MG63 (cell line): ENCODE data around the gene SUPT3H. TPM values are rescaled to one million over a fixed set of nuclear protein-coding genes. Genes with fewer than 3 reads are reported as not detected.
A peak's percentile ranks its signal among the peaks of the same experiment; 100 is the strongest.

Source experiments
- DNase-seq: peaks from one replicate; pipeline ENCODE4 v3.0.0-alpha.2; 2020
- H3K27me3 ChIP-seq: fragments of 250-450 bp; sonication (Bioruptor Pico); 2 replicates; pipeline ENCODE4 v1.5.1; 2020; ENCODE audit warnings: mild to moderate bottlenecking, moderate library complexity
- H3K36me3 ChIP-seq: fragments of 250-450 bp; sonication (Bioruptor Pico); 2 replicates; pipeline ENCODE4 v1.5.1; 2020; ENCODE audit warnings: mild to moderate bottlenecking, moderate library complexity
- H3K4me3 ChIP-seq: fragments of 250-450 bp; sonication (Bioruptor Pico); 2 replicates; pipeline ENCODE4 v1.5.1; 2020; ENCODE audit warnings: mild to moderate bottlenecking, moderate library complexity
- H3K9me3 ChIP-seq: fragments of 250-450 bp; sonication (Bioruptor Pico); 2 replicates; pipeline ENCODE4 v1.5.1; 2020; ENCODE audit warnings: mild to moderate bottlenecking, moderate library complexity
- total RNA-seq: library from RNA; depleted of rRNA; stranded (reverse); fragments of >200 nt; shearing (Covaris generic); gene quantifications from 2 replicates; pipeline ENCODE4 v1.2.3, GENCODE V29; 2014; ENCODE audit warnings: low replicate concordance

Gene SUPT3H
- total RNA-seq, 1 experiment from 2014 or later = not detected

DNA sequence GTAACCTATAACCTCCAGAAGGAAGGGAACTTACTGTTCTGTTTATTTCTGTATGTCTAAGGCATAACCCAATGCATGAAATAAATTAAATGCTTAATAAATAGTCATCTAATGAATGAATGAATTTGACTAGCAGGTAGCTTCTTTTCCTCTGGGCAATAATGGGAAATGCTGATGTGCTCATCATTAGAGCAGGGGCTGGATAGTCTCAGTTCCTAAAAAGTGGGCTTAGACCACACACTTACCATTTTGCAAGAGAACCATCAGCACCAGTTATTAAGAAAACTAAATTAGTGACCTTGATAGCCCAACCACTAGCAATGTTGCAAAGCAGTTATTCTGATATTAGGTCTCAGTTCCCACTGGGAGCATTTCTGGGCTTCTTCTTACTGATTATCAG lies 540.5 kb downstream of the SUPT3H start:
- H3K9me3 ChIP-seq = no peaks in the 10 kb centered on the region
- DNase-seq = no peak
- no peaks in the 10 kb centered on the region for H3K36me3 ChIP-seq
- H3K4me3 ChIP-seq = no peak overlapping the region
- H3K27me3 ChIP-seq = no peaks in the 10 kb centered on the region

GRCh38 chr6:44833248-44833647 lies 544.5 kb downstream of the SUPT3H start:
- H3K27me3 ChIP-seq = no peaks in the 10 kb centered on the region
- DNase-seq = no peak
- no peak overlapping the region for H3K4me3 ChIP-seq
- no peaks in the 10 kb centered on the region for H3K36me3 ChIP-seq
- no peaks in the 10 kb centered on the region for H3K9me3 ChIP-seq

DNA sequence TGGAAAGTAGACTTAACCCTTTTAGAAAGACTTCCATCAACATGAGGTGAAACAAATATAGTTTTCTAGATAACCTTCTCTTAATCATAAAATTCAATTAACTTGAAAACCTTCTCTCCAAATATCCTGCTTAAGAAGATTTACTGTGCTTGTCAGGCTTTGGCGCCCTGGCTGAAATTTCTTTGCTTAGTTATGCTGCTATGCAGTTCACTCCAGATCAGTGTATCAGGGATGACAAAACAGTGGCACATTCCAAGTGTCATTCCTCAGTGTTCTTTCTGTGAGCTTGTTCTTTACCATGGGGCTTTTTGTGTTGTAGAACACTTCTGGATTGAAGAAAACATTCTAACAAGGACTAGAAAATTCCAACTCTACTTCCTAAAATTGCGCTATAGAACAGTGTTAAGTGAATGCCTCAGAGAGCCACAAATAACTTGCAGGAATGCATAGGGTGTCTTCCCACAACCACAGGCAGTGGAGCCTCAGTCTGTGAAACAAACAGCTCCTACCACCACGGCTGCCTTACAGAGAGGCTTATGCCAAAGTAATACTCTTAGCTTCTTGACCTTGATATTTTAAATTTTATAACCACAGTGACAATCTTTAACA lies 546.6 kb downstream of the SUPT3H start:
- no peak for DNase-seq
- Histone ChIP-seq H3K36me3 (no peaks in the 10 kb centered on the region), H3K27me3 (no peaks in the 10 kb centered on the region), H3K9me3 (no peaks in the 10 kb centered on the region), H3K4me3 (no peak overlapping the region)

DNA sequence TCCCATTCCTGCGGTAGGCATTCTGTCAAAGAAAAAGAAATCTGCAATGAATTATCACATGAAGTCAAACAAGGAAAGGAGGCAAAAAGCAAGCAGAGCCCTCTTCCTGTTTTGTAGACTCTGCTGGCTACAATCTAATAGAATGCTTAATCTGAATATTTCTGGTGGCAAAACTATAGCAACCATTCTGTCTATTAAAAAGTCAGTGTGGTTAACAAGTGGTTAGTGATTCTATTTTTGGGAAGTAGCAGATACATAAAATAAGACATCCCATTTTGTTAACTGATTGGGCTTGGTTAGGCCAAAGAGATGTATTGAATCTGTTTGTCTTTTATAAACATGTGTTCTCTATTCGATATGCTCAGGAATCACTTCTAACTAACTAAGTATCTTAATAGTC lies 547.9 kb downstream of the SUPT3H start:
- Histone ChIP-seq H3K27me3 (no peaks in the 10 kb centered on the region), H3K9me3 (no peaks in the 10 kb centered on the region), H3K4me3 (no peak overlapping the region), H3K36me3 (no peaks in the 10 kb centered on the region)
- DNase-seq = no peak

DNA sequence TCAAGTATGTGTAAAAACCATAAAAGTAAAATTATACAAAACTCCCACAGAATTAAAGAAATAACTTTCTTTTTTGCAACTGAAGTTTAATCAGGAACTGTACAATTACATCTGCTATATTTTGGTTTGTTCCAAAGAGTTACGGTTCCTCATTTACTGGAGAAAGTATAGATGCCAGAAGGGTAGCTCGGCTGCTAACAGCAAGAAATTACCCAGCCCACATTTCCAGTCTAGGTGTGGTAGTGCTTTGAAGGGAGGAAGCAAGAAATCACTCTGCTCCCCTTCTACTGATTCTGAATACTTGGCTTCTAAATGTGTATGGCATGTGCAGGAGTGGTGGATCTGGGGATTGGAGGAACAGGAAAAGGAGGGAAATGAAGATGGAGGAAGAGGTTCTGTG lies 549.0 kb downstream of the SUPT3H start:
- no peak for DNase-seq
- Histone ChIP-seq H3K9me3 (no peaks in the 10 kb centered on the region), H3K27me3 (no peaks in the 10 kb centered on the region), H3K36me3 (no peaks in the 10 kb centered on the region), H3K4me3 (no peak overlapping the region)

DNA sequence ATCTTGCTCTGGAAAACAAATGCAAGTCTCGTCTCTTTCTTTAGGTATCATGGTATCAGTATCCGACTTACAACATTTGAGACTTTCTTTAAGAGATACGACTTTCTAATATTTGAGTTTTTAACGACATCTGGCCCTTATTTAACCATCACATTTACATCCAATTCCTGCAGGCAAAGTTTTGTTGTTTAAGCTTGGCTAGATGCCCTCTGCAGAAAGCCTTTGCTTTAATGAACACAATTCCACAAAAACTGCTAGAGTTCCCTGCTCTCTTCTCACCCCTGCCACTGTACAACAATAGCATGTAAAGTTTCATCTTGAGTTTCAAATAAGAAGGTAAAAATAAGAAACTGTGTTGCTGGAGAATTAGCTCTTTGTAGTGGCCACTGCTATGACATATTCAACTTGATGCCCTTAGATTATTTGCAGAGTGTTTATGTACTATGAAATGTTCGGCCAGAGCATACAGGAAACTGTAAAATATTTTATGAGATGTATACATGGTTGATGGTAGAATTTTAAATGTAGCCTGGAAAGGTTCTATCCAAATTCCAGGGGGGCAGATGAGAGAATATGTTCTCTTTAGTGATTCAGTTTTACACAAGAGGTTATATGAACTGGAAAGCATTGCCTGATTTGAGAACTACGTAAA lies 551.6 kb downstream of the SUPT3H start:
- no peaks in the 10 kb centered on the region for H3K9me3 ChIP-seq
- H3K4me3 ChIP-seq = no peak overlapping the region
- no peaks in the 10 kb centered on the region for H3K36me3 ChIP-seq
- no peak for DNase-seq
- H3K27me3 ChIP-seq = no peaks in the 10 kb centered on the region

DNA sequence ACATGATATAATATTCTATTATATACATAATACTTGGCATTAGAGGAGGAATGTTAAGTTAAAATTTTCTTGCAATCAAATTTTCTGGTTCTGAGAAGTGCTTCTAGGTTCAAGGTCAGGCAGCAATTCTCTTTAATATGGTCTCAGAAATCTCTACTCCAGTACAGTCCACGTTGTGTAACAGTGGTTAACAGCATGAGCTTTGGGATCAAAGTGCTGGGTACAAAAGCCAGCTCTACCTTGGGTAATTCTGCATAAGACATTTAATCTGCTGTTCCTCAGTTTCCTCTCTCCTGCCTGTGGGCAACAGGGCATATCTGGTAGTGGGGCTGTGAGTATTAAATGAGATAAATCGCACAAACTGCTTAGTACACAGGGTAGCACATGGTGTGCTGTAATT lies 552.5 kb downstream of the SUPT3H start:
- no peak for DNase-seq
- no peak overlapping the region for H3K4me3 ChIP-seq

GRCh38 chr6:44824567-44824966 lies 553.2 kb downstream of the SUPT3H start:
- DNase-seq = no peak
- H3K27me3 ChIP-seq = no peaks in the 10 kb centered on the region
- no peaks in the 10 kb centered on the region for H3K36me3 ChIP-seq
- H3K9me3 ChIP-seq = no peaks in the 10 kb centered on the region
- no peak overlapping the region for H3K4me3 ChIP-seq

More for the DNA sequence above, 552.5 kb downstream of the SUPT3H start:
- Histone ChIP-seq H3K36me3 (no peaks in the 10 kb centered on the region), H3K9me3 (no peaks in the 10 kb centered on the region), H3K27me3 (no peaks in the 10 kb centered on the region)

- Histone ChIP-seq H3K9me3 (no peaks in the 10 kb centered on the region), H3K4me3 (no peak overlapping the region), H3K36me3 (no peaks in the 10 kb centered on the region), H3K27me3 (no peaks in the 10 kb centered on the region)
- no peak for DNase-seq
Measured at GRCh38 chr6:44820759-44821158, 557.0 kb downstream of the SUPT3H start.

DNA sequence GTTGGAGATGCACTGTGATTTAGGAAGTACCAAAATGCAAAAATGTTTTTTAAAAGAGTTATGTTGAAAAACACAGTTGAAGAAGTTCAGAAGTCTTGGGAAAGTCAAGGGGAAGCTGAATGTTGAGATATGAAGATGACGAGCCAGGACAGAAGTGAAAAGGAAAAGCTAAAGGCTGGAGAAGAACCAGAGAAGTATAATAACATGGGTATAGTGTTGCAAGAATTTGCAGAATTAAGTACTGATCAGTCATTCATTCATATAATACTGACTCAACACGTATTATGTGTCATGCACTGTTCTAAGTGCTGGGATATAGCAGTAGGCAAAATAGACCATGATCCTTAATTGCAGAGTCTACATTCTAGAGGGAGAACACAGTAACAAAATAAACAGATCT lies 557.4 kb downstream of the SUPT3H start:
- Histone ChIP-seq H3K36me3 (no peaks in the 10 kb centered on the region), H3K27me3 (no peaks in the 10 kb centered on the region), H3K9me3 (no peaks in the 10 kb centered on the region), H3K4me3 (no peak overlapping the region)
- no peak for DNase-seq

GRCh38 chr6:44811456-44811855 lies 566.3 kb downstream of the SUPT3H start:
- DNase-seq = no peak
- Histone ChIP-seq H3K4me3 (no peak overlapping the region), H3K27me3 (no peaks in the 10 kb centered on the region), H3K9me3 (no peaks in the 10 kb centered on the region), H3K36me3 (no peaks in the 10 kb centered on the region)

DNA sequence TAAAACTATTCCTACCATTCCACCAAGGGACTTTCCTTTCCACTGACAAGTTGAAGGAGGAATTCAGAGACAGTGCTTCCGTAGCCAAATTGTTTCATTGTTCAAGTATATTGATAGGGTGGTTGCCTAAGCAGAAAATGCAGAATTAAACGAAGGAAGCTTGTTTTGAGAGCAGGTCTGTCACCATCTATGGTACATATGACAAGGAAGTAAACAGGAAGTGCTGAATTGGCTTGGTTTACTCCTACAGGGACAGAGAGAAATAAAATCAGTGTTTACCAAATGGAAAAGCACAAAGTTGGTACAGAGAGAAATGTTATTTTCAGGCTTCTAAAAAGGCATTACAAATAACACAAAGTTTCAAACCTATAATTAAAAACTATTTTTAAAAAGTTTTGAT lies 568.5 kb downstream of the SUPT3H start:
- Histone ChIP-seq H3K36me3 (no peaks in the 10 kb centered on the region), H3K27me3 (no peaks in the 10 kb centered on the region), H3K4me3 (no peak overlapping the region), H3K9me3 (no peaks in the 10 kb centered on the region)
- no peak for DNase-seq

- no peak for DNase-seq
- Histone ChIP-seq H3K27me3 (no peaks in the 10 kb centered on the region), H3K9me3 (no peaks in the 10 kb centered on the region), H3K36me3 (no peaks in the 10 kb centered on the region), H3K4me3 (no peak overlapping the region)
Measured at GRCh38 chr6:44808148-44808547, 569.6 kb downstream of the SUPT3H start.

DNA sequence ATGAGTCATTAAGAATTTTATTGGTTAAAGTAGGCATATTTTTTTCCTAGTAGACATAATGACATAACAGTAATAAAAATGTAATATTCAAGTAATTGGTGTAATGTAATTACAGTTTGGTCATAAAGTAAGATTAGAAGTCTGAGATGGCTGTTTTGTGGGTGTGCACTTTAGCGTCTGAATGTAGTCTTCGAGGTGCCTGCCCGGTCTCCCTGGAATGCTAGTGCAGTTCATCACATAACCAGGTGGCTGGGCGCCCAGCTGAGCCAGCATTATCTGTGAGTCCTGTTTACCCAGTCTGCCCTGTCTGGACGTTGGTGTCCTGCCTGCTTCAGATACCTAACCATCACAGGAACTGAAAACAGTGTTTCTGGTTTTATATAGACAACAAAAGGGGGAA lies 571.1 kb downstream of the SUPT3H start:
- no peak overlapping the region for H3K4me3 ChIP-seq
- H3K9me3 ChIP-seq = no peaks in the 10 kb centered on the region
- no peaks in the 10 kb centered on the region for H3K36me3 ChIP-seq
- peak; percentile 60 for DNase-seq
- no peaks in the 10 kb centered on the region for H3K27me3 ChIP-seq

GRCh38 chr6:44805238-44805846 lies 572.4 kb downstream of the SUPT3H start:
- Histone ChIP-seq H3K9me3 (no peaks in the 10 kb centered on the region), H3K27me3 (no peaks in the 10 kb centered on the region), H3K36me3 (no peaks in the 10 kb centered on the region), H3K4me3 (no peak overlapping the region)
- DNase-seq = no peak

GRCh38 chr6:44804546-44805159 lies 573.1 kb downstream of the SUPT3H start:
- Histone ChIP-seq H3K4me3 (no peak overlapping the region), H3K9me3 (no peaks in the 10 kb centered on the region), H3K36me3 (no peaks in the 10 kb centered on the region), H3K27me3 (no peaks in the 10 kb centered on the region)
- DNase-seq = no peak

- no peak for DNase-seq
- Histone ChIP-seq H3K36me3 (no peaks in the 10 kb centered on the region), H3K27me3 (no peaks in the 10 kb centered on the region), H3K4me3 (no peak overlapping the region), H3K9me3 (no peaks in the 10 kb centered on the region)
Measured at GRCh38 chr6:44804016-44804415, 573.7 kb downstream of the SUPT3H start.
